Activated T-cell treated with anti-CD3 and anti-CD28 coated beads, Interleukin-2, amount 50 U/mL, for 4 hours (primary cell): ENCODE data around the gene ELP1. TPM values are rescaled to one million over a fixed set of nuclear protein-coding genes. Genes with fewer than 3 reads are reported as not detected.
A peak's percentile ranks its signal among the peaks of the same experiment; 100 is the strongest.
"Not testable (repeated sequence)": the region's sequence is repeated elsewhere in the genome, so short reads cannot be mapped to it uniquely, and the experiment has no call there.

Experiments
- ATAC-seq, 2 donors: fragments of 200-7000 bp; cut with Tn5 transposase; one replicate each; pipeline ENCODE4 v1.10.0; 2021
- DNase-seq: peaks from one replicate; pipeline ENCODE4 v3.0.0-alpha.2; 2020
- H3K27me3 Mint-ChIP-seq: one replicate; pipeline ENCODE4 v1.8.0; 2021; ENCODE audit warnings: low read depth, mixed read lengths
- H3K36me3 Mint-ChIP-seq: one replicate; pipeline ENCODE4 v1.8.0; 2022; ENCODE audit warnings: mixed read lengths; ENCODE audit not compliant: insufficient read depth
- H3K4me1 Mint-ChIP-seq: one replicate; pipeline ENCODE4 v1.8.0; 2021; ENCODE audit warnings: low read depth, mixed read lengths
- H3K4me3 Mint-ChIP-seq: one replicate; pipeline ENCODE4 v1.8.0; 2021; ENCODE audit warnings: mild to moderate bottlenecking, moderate library complexity, mixed read lengths
- H3K9me3 Mint-ChIP-seq: one replicate; pipeline ENCODE4 v1.8.0; 2021; ENCODE audit warnings: mixed read lengths
- total RNA-seq, 3 donors: library from RNA; stranded (reverse); gene quantifications; one replicate each; pipeline ENCODE4 v1.2.1, GENCODE V29; 2021

ELP1 gene
- total RNA-seq, 3 donors from 2014 or later: 30.1 to 33.2 (median 32.8) TPM

DNA sequence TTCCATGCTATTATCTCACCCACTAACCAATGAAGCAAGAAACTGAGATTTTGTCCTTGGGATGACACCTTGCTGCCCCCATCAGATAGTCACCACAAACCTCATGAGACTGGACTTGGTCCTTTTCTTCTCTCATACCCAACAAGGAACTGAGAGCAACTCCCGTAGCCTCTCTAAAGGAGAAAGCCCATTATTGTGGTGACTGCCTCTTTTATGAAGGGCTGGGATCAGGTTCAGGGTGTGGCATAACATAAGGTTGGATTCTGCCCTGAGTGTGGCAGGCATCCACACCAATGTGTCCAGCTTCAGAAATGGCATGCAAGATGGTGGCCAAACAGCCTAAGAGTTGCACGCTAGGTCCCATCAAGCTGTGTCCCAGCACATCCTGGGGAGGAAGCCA, 73.2 kb downstream of the ELP1 start:
- no peaks in the 10 kb centered on the region for H3K36me3 Mint-ChIP-seq
- no peak overlapping the region for H3K4me3 Mint-ChIP-seq
- ATAC-seq (no peak), DNase-seq (no peak)
- H3K4me1 Mint-ChIP-seq: no peaks in the 10 kb centered on the region
- H3K27me3 Mint-ChIP-seq: no peaks in the 10 kb centered on the region
- H3K9me3 Mint-ChIP-seq: no peaks in the 10 kb centered on the region

DNA sequence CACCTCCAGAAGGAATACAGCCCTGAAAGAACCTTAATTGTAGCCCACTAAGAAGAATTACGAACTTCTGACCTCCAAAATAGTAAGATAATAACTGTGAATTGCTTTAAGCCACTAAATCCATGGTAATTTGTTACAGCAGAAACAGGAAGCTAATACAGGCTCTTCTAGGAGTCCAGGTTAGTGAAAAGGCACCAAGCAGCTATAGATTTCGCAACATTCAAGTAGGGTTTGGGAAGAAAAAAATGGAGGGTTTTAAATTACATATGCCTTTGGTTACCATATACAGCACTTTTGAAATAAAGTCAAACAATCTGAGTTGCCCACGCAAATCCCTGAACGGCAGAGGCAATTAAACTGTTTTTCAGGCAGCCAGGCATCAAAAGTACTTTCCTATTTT, 73.6 kb downstream of the ELP1 start:
- Mint-ChIP-seq H3K4me3 (no peak overlapping the region), H3K4me1 (no peaks in the 10 kb centered on the region), H3K9me3 (no peaks in the 10 kb centered on the region), H3K27me3 (no peaks in the 10 kb centered on the region), H3K36me3 (no peaks in the 10 kb centered on the region)
- ATAC-seq (no peak), DNase-seq (no peak)

DNA sequence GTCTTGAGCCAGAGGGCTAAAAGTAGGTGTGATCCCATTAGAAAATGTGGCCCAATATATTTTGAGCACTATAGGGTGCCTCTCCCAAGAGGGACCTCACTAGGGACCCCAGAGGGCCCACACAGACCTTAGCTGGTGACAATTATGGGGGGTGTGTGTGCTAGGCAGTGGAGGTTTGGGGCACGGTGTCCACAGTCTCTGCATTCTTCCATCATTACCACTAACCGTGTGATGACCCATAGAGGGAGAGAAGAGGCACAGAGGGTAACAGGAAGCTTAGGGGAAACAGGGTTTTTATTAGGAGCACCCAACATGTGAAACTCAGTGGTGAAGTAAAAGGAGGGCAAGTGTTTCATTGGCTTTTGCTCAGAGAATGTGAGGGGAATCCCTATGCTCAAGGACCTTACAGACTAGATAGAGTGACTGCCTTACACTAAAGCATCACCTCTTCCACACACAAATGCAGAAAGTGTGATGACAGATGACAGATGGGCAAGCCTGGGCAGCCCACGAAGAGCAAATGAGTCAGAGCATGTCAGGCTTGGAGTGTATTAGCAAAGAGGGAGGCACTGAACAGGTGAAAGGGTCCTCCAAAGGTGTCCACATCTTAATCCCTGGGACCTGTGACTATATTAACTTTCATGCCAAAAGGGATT, 74.3 kb downstream of the ELP1 start:
- no peak for DNase-seq
- Mint-ChIP-seq H3K36me3 (no peaks in the 10 kb centered on the region), H3K4me1 (no peaks in the 10 kb centered on the region), H3K27me3 (no peaks in the 10 kb centered on the region), H3K4me3 (no peak overlapping the region), H3K9me3 (no peaks in the 10 kb centered on the region)
- peak in 1 of 2 donors; percentile 50 for ATAC-seq

DNA sequence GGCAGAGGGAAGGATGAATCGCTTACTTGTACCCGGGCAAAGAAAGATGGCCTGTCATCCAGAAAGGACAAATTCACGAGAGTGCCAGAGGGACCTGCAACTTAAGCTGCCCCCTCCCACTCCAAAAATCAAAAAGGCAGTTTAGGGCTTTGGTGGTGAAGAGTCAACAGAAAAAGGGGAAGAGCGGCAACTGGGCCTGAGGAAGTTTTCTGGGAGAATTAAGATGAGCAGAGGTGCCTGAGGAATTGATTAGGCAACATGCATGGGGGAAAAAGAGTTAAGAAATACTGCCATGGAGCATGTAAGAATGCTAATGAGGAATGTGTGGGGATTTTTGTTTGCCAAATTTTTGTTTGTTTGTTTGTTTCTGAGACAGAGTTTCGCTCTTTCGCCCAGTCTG, 76.4 kb downstream of the ELP1 start:
- no peaks in the 10 kb centered on the region for H3K36me3 Mint-ChIP-seq
- H3K4me1 Mint-ChIP-seq: no peaks in the 10 kb centered on the region
- H3K9me3 Mint-ChIP-seq: no peaks in the 10 kb centered on the region
- ATAC-seq (no peak), DNase-seq (no peak)
- no peaks in the 10 kb centered on the region for H3K27me3 Mint-ChIP-seq
- H3K4me3 Mint-ChIP-seq: no peak overlapping the region

DNA sequence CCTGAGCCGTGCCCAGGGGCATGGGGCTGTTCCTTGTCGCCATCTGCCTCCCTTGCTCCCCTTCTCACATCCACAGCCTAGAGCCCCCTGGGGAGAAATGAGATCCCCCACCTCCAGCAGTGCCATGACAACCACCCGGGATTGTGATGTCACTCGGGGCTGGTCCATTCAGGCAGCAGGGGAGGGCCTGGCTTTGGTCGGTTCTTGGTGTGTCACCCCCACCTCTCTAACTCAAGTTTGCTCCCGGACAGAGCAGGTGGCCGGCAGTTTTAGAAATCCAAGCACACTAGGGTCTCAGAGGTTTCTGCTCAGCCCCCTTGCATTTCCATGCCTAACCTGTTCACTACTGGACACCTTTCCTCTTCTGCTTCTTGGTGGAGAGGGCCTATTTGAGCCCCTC, 78.0 kb downstream of the ELP1 start, which contains the start of gene ACTL7B:
TSS of gene ACTL7B (minus strand) at position 99 of the 400 bp plus-strand sequence. CDS start at position 43, 56 bp downstream.
- H3K4me1 Mint-ChIP-seq: no peaks in the 10 kb centered on the region
- no peaks in the 10 kb centered on the region for H3K36me3 Mint-ChIP-seq
- H3K9me3 Mint-ChIP-seq: no peaks in the 10 kb centered on the region
- no peak for ATAC-seq
- no peak for DNase-seq
- H3K27me3 Mint-ChIP-seq: no peaks in the 10 kb centered on the region
- no peak within 1 kb of the TSS for H3K4me3 Mint-ChIP-seq

DNA sequence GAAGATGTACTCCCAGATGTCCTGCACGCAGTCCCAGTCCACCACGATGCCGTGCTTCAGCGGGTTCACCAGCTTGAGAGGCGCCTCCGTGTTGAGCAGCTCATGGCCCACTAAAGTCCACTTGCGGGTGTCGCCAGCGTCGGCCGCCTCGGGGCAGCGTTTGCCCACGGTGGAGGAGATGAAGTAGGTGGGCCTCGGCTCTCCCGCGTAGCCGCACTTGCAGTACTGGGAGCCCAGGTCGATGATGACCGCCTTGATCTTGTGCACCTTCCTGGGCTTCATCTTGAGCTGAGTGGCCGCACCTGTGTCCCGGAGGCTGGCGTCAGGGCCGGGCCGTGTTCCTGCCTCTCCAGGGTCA, 78.4 kb downstream of the ELP1 start:
- DNase-seq (no peak), ATAC-seq (no peak)
- no peak overlapping the region for H3K4me3 Mint-ChIP-seq
- H3K27me3 Mint-ChIP-seq: no peaks in the 10 kb centered on the region
- no peaks in the 10 kb centered on the region for H3K36me3 Mint-ChIP-seq
- no peaks in the 10 kb centered on the region for H3K4me1 Mint-ChIP-seq
- no peaks in the 10 kb centered on the region for H3K9me3 Mint-ChIP-seq

DNA sequence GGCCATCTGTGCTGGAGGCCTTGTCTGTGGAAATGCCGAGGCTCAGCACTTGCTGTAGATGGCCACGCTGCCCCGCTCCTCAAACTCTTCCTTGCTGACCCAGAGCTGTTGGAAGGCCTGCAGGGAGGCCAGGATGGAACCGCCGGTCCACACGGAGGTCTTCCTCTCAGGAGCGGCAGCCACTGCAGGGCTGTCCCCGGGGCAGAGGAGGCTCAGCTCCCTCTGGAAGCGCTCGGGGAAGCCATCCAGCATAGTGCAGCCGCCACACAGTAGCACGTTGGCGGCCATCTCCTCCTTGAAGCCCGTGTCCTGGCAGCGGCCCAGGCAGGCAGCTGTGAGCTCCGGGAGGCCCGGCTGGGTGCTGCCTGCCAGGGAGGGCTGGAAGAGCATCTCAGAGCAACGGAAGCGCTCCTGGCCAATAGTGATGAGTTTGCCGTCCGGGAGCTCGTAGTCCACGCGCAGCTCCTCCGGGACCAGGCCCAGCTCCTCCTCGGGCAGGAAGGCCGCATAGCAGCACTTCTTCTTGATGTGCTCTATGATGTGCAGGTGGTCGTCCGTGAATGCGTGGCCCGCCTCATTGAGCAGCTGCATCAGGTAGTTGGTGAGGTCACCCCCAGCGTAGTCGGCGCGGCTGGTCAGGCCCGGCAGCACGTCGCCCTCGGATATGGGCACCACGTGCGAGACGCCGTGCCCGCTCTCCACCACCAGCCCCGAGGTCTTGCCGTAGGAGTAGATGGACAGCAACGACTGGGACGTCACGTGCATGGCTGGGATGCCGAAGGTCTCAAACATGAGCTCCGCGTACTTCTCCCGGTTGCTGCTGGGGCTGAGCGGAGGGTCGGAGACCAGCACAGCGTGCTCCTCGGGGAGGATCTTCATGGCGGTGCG, 79.0 kb downstream of the ELP1 start:
- no peaks in the 10 kb centered on the region for H3K9me3 Mint-ChIP-seq
- no peak overlapping the region for H3K4me3 Mint-ChIP-seq
- H3K4me1 Mint-ChIP-seq: no peaks in the 10 kb centered on the region
- no peaks in the 10 kb centered on the region for H3K36me3 Mint-ChIP-seq
- no peak for ATAC-seq
- DNase-seq: no peak
- peaks cover 3% of the 10 kb centered on the region for H3K27me3 Mint-ChIP-seq

DNA sequence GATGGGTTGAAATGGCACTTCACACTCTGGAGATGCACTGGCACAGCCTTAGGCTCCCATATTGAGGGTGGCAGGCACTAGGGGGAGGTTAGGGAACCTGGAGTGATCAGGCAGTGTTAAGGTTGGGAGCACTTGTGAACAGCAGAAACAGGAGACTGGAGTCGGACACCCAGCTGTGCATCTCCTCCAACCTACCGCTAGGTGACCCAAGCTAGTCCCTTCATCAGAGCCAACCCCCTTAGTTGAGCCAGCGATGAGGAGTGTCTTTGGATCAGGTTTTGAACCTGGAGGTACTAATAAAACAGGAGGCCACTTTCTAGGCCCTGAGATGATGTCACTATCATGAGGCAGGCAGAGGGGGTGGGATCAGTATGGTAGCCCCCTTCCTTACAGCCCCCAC, 79.8 kb downstream of the ELP1 start:
- Mint-ChIP-seq H3K4me1 (no peaks in the 10 kb centered on the region), H3K4me3 (no peak overlapping the region), H3K27me3 (peaks cover 3% of the 10 kb centered on the region), H3K36me3 (no peaks in the 10 kb centered on the region), H3K9me3 (no peaks in the 10 kb centered on the region)
- DNase-seq (no peak), ATAC-seq (no peak)

DNA sequence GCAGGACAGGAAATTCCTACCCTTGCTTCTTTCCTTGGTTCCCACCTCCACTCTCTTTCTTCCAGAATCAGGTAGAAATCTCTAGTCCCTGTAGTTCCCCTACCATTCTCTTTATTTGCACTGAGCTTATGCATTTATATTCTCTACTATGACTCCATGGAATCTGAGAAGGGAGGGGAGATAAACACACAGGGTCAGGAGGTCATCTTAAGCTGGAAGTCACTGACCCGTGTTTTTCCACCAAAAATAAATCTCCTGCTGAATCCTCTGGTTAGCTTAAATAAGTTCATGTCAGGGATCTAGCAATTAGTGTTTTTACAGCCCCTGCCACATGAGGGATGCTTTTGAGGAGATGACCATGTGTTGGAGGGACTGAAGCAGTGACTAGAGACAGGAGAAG, 81.8 kb downstream of the ELP1 start:
- Mint-ChIP-seq H3K9me3 (no peaks in the 10 kb centered on the region), H3K36me3 (no peaks in the 10 kb centered on the region), H3K4me1 (no peaks in the 10 kb centered on the region), H3K27me3 (peaks cover 3% of the 10 kb centered on the region), H3K4me3 (no peak overlapping the region)
- ATAC-seq (no peak), DNase-seq (no peak)

DNA sequence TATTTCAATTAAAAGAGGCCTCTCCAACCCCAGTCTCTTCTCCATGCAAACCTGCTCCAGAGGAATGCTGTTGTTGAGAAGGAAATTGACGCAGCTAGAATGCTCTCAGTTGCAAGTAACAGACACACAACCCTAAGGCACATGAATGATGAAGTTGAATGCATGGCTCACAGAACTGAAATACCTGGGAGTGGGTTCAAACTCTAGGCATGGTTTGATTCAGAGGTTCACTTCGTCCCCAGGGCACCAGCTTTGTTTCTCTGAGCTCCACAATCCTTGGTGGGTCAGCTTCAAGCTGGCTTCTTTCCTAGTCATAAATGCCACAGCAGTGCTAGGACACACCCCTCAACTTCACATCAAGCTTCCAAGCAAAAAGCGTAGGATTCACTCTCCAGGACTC, 82.8 kb downstream of the ELP1 start:
- ATAC-seq: no peak
- Mint-ChIP-seq H3K4me3 (no peak overlapping the region), H3K4me1 (no peaks in the 10 kb centered on the region), H3K9me3 (no peaks in the 10 kb centered on the region), H3K36me3 (no peaks in the 10 kb centered on the region), H3K27me3 (peaks cover 3% of the 10 kb centered on the region)
- DNase-seq: no peak

DNA sequence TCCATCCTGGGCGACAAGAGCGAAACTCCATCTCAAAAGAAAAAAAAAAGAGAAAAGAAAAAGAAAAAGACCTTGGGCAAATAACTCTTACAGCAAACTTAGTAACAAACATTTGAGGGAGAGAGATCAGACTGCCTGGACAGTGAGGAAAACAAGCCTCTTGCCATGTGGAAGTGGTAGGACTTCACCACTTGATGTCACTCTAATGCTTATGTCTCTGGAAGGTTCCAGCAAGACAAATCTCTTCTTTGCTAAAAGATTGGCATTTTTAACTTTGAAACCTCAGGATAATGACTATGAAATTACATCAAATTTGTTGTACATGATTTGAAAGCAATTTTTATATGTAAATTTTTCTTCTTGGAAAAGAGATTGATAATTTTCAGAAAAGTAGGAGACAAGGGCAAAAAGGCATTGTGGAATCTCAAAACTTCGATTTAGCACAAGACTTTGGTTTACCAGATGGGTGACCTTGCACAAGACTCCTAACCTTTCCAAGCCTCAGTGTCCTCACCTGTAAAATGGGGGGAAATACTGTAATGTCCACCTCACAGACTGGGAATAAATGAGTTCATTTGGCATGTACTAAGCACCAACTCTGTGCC, 83.5 kb downstream of the ELP1 start:
- no peaks in the 10 kb centered on the region for H3K9me3 Mint-ChIP-seq
- H3K4me3 Mint-ChIP-seq: no peak overlapping the region
- no peaks in the 10 kb centered on the region for H3K36me3 Mint-ChIP-seq
- H3K27me3 Mint-ChIP-seq: peaks cover 3% of the 10 kb centered on the region
- H3K4me1 Mint-ChIP-seq: no peaks in the 10 kb centered on the region
- ATAC-seq (no peak), DNase-seq (no peak)

DNA sequence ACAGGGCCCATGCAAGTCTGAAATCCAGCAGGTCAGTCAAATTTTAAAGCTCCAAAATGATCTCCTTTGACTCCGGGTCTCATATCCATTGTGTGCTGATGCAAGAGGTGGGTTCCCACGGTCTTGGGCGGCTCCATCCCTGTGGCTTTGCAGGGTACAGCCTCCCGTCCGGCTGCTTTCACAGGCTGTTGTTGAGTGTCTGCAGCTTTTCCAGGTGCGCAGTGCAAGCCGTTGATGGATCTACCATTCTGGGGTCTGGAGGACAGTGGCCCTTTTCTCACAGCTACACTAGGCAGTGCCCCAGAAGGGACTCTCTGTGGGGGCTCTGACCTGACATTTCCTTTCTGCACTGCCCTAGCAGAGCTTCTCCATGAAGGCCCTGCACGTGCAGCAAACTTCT, 85.6 kb downstream of the ELP1 start:
- ATAC-seq, DNase-seq, H3K9me3 Mint-ChIP-seq, H3K4me1 Mint-ChIP-seq, H3K27me3 Mint-ChIP-seq, H3K4me3 Mint-ChIP-seq, H3K36me3 Mint-ChIP-seq: not testable (repeated sequence)

DNA sequence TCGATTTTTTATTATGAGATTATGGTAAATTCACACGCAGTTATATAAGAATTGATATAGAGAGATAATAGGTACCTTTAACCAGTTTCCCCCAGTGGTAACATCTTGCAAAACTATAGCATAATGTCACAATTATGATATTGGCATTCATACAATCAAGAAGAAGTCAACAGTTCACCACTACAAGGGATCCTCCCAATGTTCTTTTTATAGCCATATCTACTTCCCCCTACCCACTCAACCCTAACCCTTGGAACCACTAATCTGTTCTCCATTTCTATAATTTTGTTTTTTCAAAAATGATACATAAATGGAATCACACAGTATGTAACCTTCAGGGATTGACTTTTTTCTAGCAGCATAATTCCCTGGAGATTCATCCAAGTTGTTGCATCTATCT, 88.0 kb downstream of the ELP1 start:
- Mint-ChIP-seq H3K4me1 (peaks cover 11% of the 10 kb centered on the region), H3K36me3 (no peaks in the 10 kb centered on the region), H3K27me3 (peaks cover 3% of the 10 kb centered on the region), H3K4me3 (no peak overlapping the region), H3K9me3 (no peaks in the 10 kb centered on the region)
- no peak for DNase-seq
- ATAC-seq: no peak

DNA sequence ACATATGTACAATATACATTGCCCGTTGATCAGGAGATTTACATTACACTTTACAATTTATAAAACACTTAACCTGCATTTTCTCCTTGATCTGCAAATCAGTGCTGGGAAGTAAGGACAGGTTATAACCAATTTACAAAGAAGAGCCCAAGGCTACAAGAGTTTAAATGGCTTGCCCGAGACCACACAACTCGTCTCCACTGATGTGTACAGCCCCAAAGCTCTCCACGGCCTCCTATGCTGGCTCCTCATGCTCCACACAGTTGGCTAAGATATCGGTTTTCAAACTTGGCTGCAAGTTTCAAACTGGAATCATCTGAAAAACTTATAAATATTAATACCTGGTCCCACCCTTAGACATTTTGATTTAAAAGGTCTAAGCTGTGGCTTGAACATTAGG, 88.4 kb downstream of the ELP1 start:
- H3K4me3 Mint-ChIP-seq: no peak overlapping the region
- ATAC-seq: no peak
- no peaks in the 10 kb centered on the region for H3K9me3 Mint-ChIP-seq
- H3K27me3 Mint-ChIP-seq: peaks cover 3% of the 10 kb centered on the region
- H3K36me3 Mint-ChIP-seq: no peaks in the 10 kb centered on the region
- H3K4me1 Mint-ChIP-seq: peaks cover 11% of the 10 kb centered on the region
- DNase-seq: no peak

DNA sequence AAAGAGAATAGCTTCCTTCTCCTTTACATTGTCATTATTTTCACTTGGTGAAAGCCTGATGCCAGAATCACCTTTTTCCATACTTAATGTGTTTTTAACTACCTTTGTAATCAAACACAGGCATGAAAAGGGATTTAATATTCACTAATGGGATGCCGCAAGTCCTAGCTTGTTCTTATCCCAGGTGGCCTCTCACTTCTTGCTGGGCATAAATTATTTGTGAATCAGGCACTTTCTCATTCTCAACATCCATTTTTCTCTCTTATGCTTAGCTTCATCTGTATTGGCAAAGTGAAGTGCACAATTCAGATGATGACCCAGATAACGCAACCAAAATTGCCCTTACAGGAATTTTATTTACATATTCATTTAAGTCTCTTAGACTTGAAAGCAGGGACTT, 89.1 kb downstream of the ELP1 start:
- no peaks in the 10 kb centered on the region for H3K27me3 Mint-ChIP-seq
- no peak overlapping the region for H3K4me3 Mint-ChIP-seq
- no peak for ATAC-seq
- peaks cover 11% of the 10 kb centered on the region for H3K4me1 Mint-ChIP-seq
- no peak for DNase-seq
- no peaks in the 10 kb centered on the region for H3K36me3 Mint-ChIP-seq
- H3K9me3 Mint-ChIP-seq: no peaks in the 10 kb centered on the region
